AG10803 (cell line): ENCODE data around the gene ANKS1A.

Experiments used
- DNase-seq: peaks from one replicate; pipeline ENCODE4 v3.0.0; 2010; ENCODE audit warnings: low read depth
- H3K4me3 ChIP-seq: 2 replicates; pipeline ENCODE4 v1.5.1; 2011; ENCODE audit warnings: mild to moderate bottlenecking, low read length, control low read depth
- CTCF ChIP-seq: conservative IDR thresholded peaks from 2 replicates; pipeline ENCODE4 v1.5.1; 2011; ENCODE audit warnings: mild to moderate bottlenecking, low read length, control low read depth, inconsistent platforms

Gene ANKS1A

GRCh38 chr6:35082046-35082732, 193.1 kb downstream of the ANKS1A start:
- no peak overlapping the region for H3K4me3 ChIP-seq
- TF ChIP-seq CTCF, result no peak
- DNase-seq, result no peak

GRCh38 chr6:35082733-35083403, 193.8 kb downstream of the ANKS1A start:
- no peak overlapping the region for H3K4me3 ChIP-seq
- no peak for DNase-seq
- no peak for TF ChIP-seq CTCF

GRCh38 chr6:35083507-35083906, 194.5 kb downstream of the ANKS1A start:
- no peak overlapping the region for H3K4me3 ChIP-seq
- no peak for DNase-seq
- no peak for TF ChIP-seq CTCF

GRCh38 chr6:35084041-35084491, 195.0 kb downstream of the ANKS1A start:
- no peak for TF ChIP-seq CTCF
- DNase-seq, result no peak
- H3K4me3 ChIP-seq, result no peak overlapping the region

GRCh38 chr6:35084511-35085203, 195.6 kb downstream of the ANKS1A start:
- DNase-seq, result no peak
- no peak overlapping the region for H3K4me3 ChIP-seq
- no peak for TF ChIP-seq CTCF

- no peak overlapping the region for H3K4me3 ChIP-seq
- TF ChIP-seq CTCF, result no peak
These were observed 196.6 kb downstream of the ANKS1A start for GRCh38 chr6:35085359-35086281.

More at GRCh38 chr6:35085359-35086281, 196.6 kb downstream of the ANKS1A start:
- no peak for DNase-seq
